OCI-LY3 (cell line): ENCODE results near the gene LAMA3.

Experiments used
- H2AFZ ChIP-seq: fragments of 200-600, 300-600 bp; shearing (Covaris generic); 2 replicates; pipeline ENCODE4 v1.6.0; 2014; ENCODE audit warnings: antibody characterized with exemption, low read depth, low read length
- H3K27ac ChIP-seq: fragments of 200-600, 300-600 bp; sonication (generic); 2 replicates; pipeline ENCODE4 v1.5.1; 2014; ENCODE audit warnings: mild to moderate bottlenecking, low read length, moderate library complexity, mixed read lengths
- H3K27me3 ChIP-seq: fragments of 200-600, 300-600 bp; sonication (generic); 2 replicates; pipeline ENCODE4 v1.6.1; 2014; ENCODE audit warnings: low read depth, low read length, mixed read lengths
- H3K36me3 ChIP-seq: fragments of 200-600, 300-600 bp; sonication (generic); replicated peaks from 2 replicates; pipeline ENCODE3; 2014; ENCODE audit warnings: low read depth, low read length, mixed read lengths
- H3K4me1 ChIP-seq: fragments of 300-600, 200-600 bp; sonication (generic); 2 replicates; pipeline ENCODE4 v1.6.1; 2014; ENCODE audit warnings: low read length, mixed read lengths
- H3K4me2 ChIP-seq: fragments of 200-600, 300-600 bp; sonication (generic); 2 replicates; pipeline ENCODE4 v1.6.1; 2014; ENCODE audit warnings: low read length, mixed read lengths
- H3K4me3 ChIP-seq: fragments of 300-600, 200-600 bp; sonication (generic); 2 replicates; pipeline ENCODE4 v1.5.1; 2014; ENCODE audit warnings: antibody characterized with exemption, mild to moderate bottlenecking, low read length, moderate library complexity
- H3K79me2 ChIP-seq: fragments of 300-600, 200-600 bp; shearing (Covaris generic); 2 replicates; pipeline ENCODE4 v1.6.1; 2014; ENCODE audit warnings: mild to moderate bottlenecking, low read length, mixed read lengths
- H3K9ac ChIP-seq: fragments of 300-600, 200-600 bp; shearing (Covaris generic); 2 replicates; pipeline ENCODE4 v1.6.0; 2014; ENCODE audit warnings: mild to moderate bottlenecking, low read length, moderate library complexity
- H3K9me3 ChIP-seq: fragments of 200-600, 300-600 bp; shearing (Covaris generic); 2 replicates; pipeline ENCODE4 v1.6.1; 2014; ENCODE audit warnings: low read length, mixed read lengths; ENCODE audit not compliant: insufficient read depth
- H4K20me1 ChIP-seq: fragments of 200-600, 300-600 bp; sonication (generic); 2 replicates; pipeline ENCODE4 v1.6.1; 2016; ENCODE audit warnings: low read length, mixed read lengths; ENCODE audit not compliant: insufficient read depth
- EZH2phosphoT487 ChIP-seq: fragments of 200-600 bp; shearing (Covaris generic); IDR thresholded peaks from 2 replicates; pipeline ENCODE4 v1.6.1; 2018; ENCODE audit warnings: antibody characterized with exemption, mixed run types, low read depth
- TF ChIP-seq, protein P1 (sequence below): fragments of 200-600, 300-600 bp; sonication (generic); IDR thresholded peaks from 2 replicates; pipeline ENCODE4 v1.5.1; 2014; ENCODE audit warnings: antibody characterized with exemption, low read length, low read depth

Gene LAMA3

DNA sequence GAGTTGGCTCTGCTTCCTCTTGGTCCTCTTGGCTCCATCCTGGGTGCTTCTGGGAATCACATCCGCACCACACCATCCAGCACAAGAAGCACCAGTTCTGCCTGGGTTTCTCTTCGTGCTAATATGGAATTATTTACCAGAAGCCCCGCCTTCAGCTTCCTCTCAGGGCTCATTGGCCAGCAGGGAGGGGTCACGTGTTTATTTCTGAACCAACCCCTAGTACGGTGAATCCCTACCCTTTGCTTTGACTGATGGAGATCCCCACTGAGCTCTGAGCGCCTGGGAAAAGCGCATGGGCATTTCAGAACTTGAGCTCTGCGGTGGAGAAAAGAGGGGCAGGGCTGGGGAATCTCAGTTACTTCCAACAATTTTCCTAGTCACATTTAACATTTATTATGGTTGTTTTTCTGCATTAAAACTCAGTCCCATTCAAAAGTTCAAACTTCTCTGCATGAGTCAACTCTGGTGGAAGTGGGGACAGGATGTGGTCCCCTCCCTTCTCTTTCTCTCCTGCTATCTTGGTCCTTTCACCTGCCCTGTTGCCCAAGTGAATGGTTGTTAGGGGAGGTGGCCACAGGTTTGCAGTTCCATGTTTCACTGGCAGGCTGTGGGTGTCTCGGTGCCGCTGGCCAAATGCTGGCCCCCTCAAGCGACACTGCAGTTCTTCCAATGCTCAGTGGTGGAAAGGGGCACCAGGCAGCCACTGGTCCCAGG, 248.9 kb downstream of the LAMA3 start:
- H2AFZ ChIP-seq: no peak overlapping the region
- peaks cover 8% of the 10 kb centered on the region for H3K27me3 ChIP-seq
- no peaks in the 10 kb centered on the region for H3K79me2 ChIP-seq
- no peak overlapping the region for H3K4me3 ChIP-seq
- no peaks in the 10 kb centered on the region for H4K20me1 ChIP-seq
- H3K27ac ChIP-seq: no peak overlapping the region
- no peak overlapping the region for H3K4me2 ChIP-seq
- no peak overlapping the region for H3K9ac ChIP-seq
- no peak for TF ChIP-seq EZH2phosphoT487
- TF ChIP-seq, protein P1, sequence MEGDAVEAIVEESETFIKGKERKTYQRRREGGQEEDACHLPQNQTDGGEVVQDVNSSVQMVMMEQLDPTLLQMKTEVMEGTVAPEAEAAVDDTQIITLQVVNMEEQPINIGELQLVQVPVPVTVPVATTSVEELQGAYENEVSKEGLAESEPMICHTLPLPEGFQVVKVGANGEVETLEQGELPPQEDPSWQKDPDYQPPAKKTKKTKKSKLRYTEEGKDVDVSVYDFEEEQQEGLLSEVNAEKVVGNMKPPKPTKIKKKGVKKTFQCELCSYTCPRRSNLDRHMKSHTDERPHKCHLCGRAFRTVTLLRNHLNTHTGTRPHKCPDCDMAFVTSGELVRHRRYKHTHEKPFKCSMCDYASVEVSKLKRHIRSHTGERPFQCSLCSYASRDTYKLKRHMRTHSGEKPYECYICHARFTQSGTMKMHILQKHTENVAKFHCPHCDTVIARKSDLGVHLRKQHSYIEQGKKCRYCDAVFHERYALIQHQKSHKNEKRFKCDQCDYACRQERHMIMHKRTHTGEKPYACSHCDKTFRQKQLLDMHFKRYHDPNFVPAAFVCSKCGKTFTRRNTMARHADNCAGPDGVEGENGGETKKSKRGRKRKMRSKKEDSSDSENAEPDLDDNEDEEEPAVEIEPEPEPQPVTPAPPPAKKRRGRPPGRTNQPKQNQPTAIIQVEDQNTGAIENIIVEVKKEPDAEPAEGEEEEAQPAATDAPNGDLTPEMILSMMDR: no peak
- H3K9me3 ChIP-seq: no peaks in the 10 kb centered on the region
- H3K36me3 ChIP-seq: no peaks in the 10 kb centered on the region
- peaks cover 26% of the 10 kb centered on the region for H3K4me1 ChIP-seq

- TF ChIP-seq, protein P1: no peak
- TF ChIP-seq EZH2phosphoT487: no peak
- Histone ChIP-seq H3K9me3 (no peaks in the 10 kb centered on the region), H3K36me3 (no peaks in the 10 kb centered on the region), H4K20me1 (no peaks in the 10 kb centered on the region), H3K4me3 (no peak overlapping the region), H3K27me3 (peaks cover 8% of the 10 kb centered on the region), H3K79me2 (no peaks in the 10 kb centered on the region), H3K4me2 (no peak overlapping the region), H2AFZ (no peak overlapping the region), H3K9ac (no peak overlapping the region), H3K4me1 (peaks cover 32% of the 10 kb centered on the region), H3K27ac (no peak overlapping the region)
Measured at GRCh38 chr18:23938901-23939341, 249.7 kb downstream of the LAMA3 start.

DNA sequence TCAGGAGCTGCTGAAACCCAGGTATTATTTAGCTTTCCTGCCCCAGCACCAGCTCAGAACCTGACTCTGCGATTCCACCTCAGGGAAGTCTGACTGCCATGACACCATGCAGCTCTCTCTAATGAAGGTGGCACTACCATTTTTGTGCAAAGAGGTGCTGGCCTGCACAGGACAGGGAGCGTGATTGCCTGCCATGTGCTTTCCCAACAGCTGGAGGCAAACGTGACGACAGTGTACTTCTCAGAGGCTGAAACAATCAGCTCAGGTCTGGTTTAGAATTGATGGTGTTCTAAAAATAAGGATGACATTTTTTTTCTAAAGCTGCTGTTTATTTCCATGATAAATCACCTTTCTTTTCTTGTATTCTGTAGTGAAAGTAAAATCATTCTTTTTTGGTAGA, 250.1 kb downstream of the LAMA3 start:
- Histone ChIP-seq H3K27me3 (peaks cover 12% of the 10 kb centered on the region), H3K79me2 (no peaks in the 10 kb centered on the region), H3K4me2 (no peak overlapping the region), H3K27ac (no peak overlapping the region), H3K9ac (no peak overlapping the region), H3K4me1 (peaks cover 32% of the 10 kb centered on the region), H3K36me3 (no peaks in the 10 kb centered on the region), H4K20me1 (no peaks in the 10 kb centered on the region), H3K4me3 (no peak overlapping the region), H3K9me3 (no peaks in the 10 kb centered on the region), H2AFZ (no peak overlapping the region)
- TF ChIP-seq, protein P1: no peak
- no peak for TF ChIP-seq EZH2phosphoT487

GRCh38 chr18:23939896-23940295, 250.6 kb downstream of the LAMA3 start:
- peaks cover 28% of the 10 kb centered on the region for H3K4me1 ChIP-seq
- no peak for TF ChIP-seq EZH2phosphoT487
- TF ChIP-seq, protein P1: no peak
- peaks cover 8% of the 10 kb centered on the region for H3K27me3 ChIP-seq
- no peak overlapping the region for H3K4me2 ChIP-seq
- H3K9ac ChIP-seq: no peak overlapping the region
- H3K79me2 ChIP-seq: no peaks in the 10 kb centered on the region
- no peak overlapping the region for H3K27ac ChIP-seq
- no peak overlapping the region for H3K4me3 ChIP-seq
- H3K9me3 ChIP-seq: no peaks in the 10 kb centered on the region
- H3K36me3 ChIP-seq: no peaks in the 10 kb centered on the region
- no peak overlapping the region for H2AFZ ChIP-seq
- H4K20me1 ChIP-seq: no peaks in the 10 kb centered on the region
